Measurements from ENCODE around the gene TCF12.
A peak's percentile ranks its signal among the peaks of the same experiment; 100 is the strongest.
"Not testable (repeated sequence)": the region's sequence is repeated elsewhere in the genome, so short reads cannot be mapped to it uniquely, and the experiment has no call there.

The TCF12 gene

GRCh38 chr15:57095896-57096295 is 177.5 kb downstream of the TCF12 start:
- no peaks in the 10 kb centered on the region for H4K20me1 ChIP-seq (ENCODE audit: insufficient read depth, low read length)
- H3K27ac ChIP-seq (ENCODE audit: low read depth, low read length, poor library complexity, severe bottlenecking), result no peak overlapping the region
- H3F3A ChIP-seq (ENCODE audit: insufficient read depth, low read length), result no peaks in the 10 kb centered on the region
- peaks cover 33% of the 10 kb centered on the region for H3K4me1 ChIP-seq (ENCODE audit: insufficient read depth, low read length, severe bottlenecking)
- peaks cover 38% of the 10 kb centered on the region for H3K36me3 ChIP-seq (ENCODE audit: insufficient read depth, low read length)
- H3K4me3 ChIP-seq (ENCODE audit: low read depth, low read length, poor library complexity, severe bottlenecking), result no peak overlapping the region
- no peak overlapping the region for H3K4me2 ChIP-seq (ENCODE audit: low read length)
- peaks cover 4% of the 10 kb centered on the region; the same call in 1 of the 2 replicates for H3K79me2 ChIP-seq (ENCODE audit: insufficient read depth, low read length)
- H3K9me3 ChIP-seq (ENCODE audit: low read length), result no peaks in the 10 kb centered on the region
- H2AFZ ChIP-seq (ENCODE audit: low read length), result no peak overlapping the region
- no peaks in the 10 kb centered on the region for H3K9me2 ChIP-seq (ENCODE audit: low read depth, low read length)
- no peak for TF ChIP-seq CTCF (IDR thresholded peaks at IDR 0.05; ENCODE audit: low read length)
- TF ChIP-seq EZH2 (IDR thresholded peaks at IDR 0.05; ENCODE audit: borderline replicate concordance, low read length), result no peak
- no peaks in the 10 kb centered on the region for H3K27me3 ChIP-seq (ENCODE audit: insufficient read depth, low read length)
- no peak overlapping the region for H3K9ac ChIP-seq (ENCODE audit: low read length)

- Histone ChIP-seq H2AFZ (ENCODE audit: low read length) (no peak overlapping the region), H3K9me3 (ENCODE audit: low read length) (no peaks in the 10 kb centered on the region), H3K9me2 (ENCODE audit: low read depth, low read length) (no peaks in the 10 kb centered on the region), H3K4me2 (ENCODE audit: low read length) (no peak overlapping the region), H3K36me3 (ENCODE audit: insufficient read depth, low read length) (peaks cover 38% of the 10 kb centered on the region), H3K9ac (ENCODE audit: low read length) (no peak overlapping the region), H3F3A (ENCODE audit: insufficient read depth, low read length) (no peaks in the 10 kb centered on the region), H3K4me3 (ENCODE audit: low read depth, low read length, poor library complexity, severe bottlenecking) (no peak overlapping the region), H3K27me3 (ENCODE audit: insufficient read depth, low read length) (no peaks in the 10 kb centered on the region), H3K27ac (ENCODE audit: low read depth, low read length, poor library complexity, severe bottlenecking) (no peak overlapping the region), H3K79me2 (ENCODE audit: insufficient read depth, low read length) (peaks cover 4% of the 10 kb centered on the region; the same call in 1 of the 2 replicates), H3K4me1 (ENCODE audit: insufficient read depth, low read length, severe bottlenecking) (peaks cover 40% of the 10 kb centered on the region), H4K20me1 (ENCODE audit: insufficient read depth, low read length) (no peaks in the 10 kb centered on the region)
- TF ChIP-seq CTCF (IDR thresholded peaks at IDR 0.05; ENCODE audit: low read length), result no peak
- TF ChIP-seq EZH2 (IDR thresholded peaks at IDR 0.05; ENCODE audit: borderline replicate concordance, low read length), result no peak
Measured at GRCh38 chr15:57097246-57097645, 178.8 kb downstream of the TCF12 start.

- H4K20me1 ChIP-seq (ENCODE audit: insufficient read depth, low read length); H3K4me3 ChIP-seq (ENCODE audit: low read depth, low read length, poor library complexity, severe bottlenecking); H3K9me2 ChIP-seq (ENCODE audit: low read depth, low read length); H3K9ac ChIP-seq (ENCODE audit: low read length); H3F3A ChIP-seq (ENCODE audit: insufficient read depth, low read length); H3K79me2 ChIP-seq (ENCODE audit: insufficient read depth, low read length); H3K4me2 ChIP-seq (ENCODE audit: low read length); H3K27me3 ChIP-seq (ENCODE audit: insufficient read depth, low read length); H3K9me3 ChIP-seq (ENCODE audit: low read length); H2AFZ ChIP-seq (ENCODE audit: low read length): not testable (repeated sequence)
- Histone ChIP-seq H3K4me1 (ENCODE audit: insufficient read depth, low read length, severe bottlenecking) (peaks cover 46% of the 10 kb centered on the region), H3K36me3 (ENCODE audit: insufficient read depth, low read length) (peaks cover 31% of the 10 kb centered on the region), H3K27ac (ENCODE audit: low read depth, low read length, poor library complexity, severe bottlenecking) (peak overlapping the region; percentile 42)
Measured at GRCh38 chr15:57097919-57098543, 179.6 kb downstream of the TCF12 start.

- Histone ChIP-seq H3K9me2 (ENCODE audit: low read depth, low read length) (no peaks in the 10 kb centered on the region), H3F3A (ENCODE audit: insufficient read depth, low read length) (no peaks in the 10 kb centered on the region), H3K79me2 (ENCODE audit: insufficient read depth, low read length) (peaks cover 4% of the 10 kb centered on the region; the same call in 1 of the 2 replicates), H3K9ac (ENCODE audit: low read length) (no peak overlapping the region), H3K4me2 (ENCODE audit: low read length) (no peak overlapping the region), H4K20me1 (ENCODE audit: insufficient read depth, low read length) (no peaks in the 10 kb centered on the region), H3K27me3 (ENCODE audit: insufficient read depth, low read length) (no peaks in the 10 kb centered on the region), H3K4me1 (ENCODE audit: insufficient read depth, low read length, severe bottlenecking) (peaks cover 46% of the 10 kb centered on the region), H3K27ac (ENCODE audit: low read depth, low read length, poor library complexity, severe bottlenecking) (peak overlapping the region; percentile 26), H2AFZ (ENCODE audit: low read length) (no peak overlapping the region), H3K36me3 (ENCODE audit: insufficient read depth, low read length) (peaks cover 22% of the 10 kb centered on the region; the same call in 1 of the 2 replicates), H3K4me3 (ENCODE audit: low read depth, low read length, poor library complexity, severe bottlenecking) (no peak overlapping the region), H3K9me3 (ENCODE audit: low read length) (no peaks in the 10 kb centered on the region)
- TF ChIP-seq EZH2 (IDR thresholded peaks at IDR 0.05; ENCODE audit: borderline replicate concordance, low read length) (no peak), CTCF (IDR thresholded peaks at IDR 0.05; ENCODE audit: low read length) (no peak)
Measured at GRCh38 chr15:57098896-57099295, 180.5 kb downstream of the TCF12 start.
